Measurements from ENCODE around the gene TMEM217.

Gene TMEM217

DNA sequence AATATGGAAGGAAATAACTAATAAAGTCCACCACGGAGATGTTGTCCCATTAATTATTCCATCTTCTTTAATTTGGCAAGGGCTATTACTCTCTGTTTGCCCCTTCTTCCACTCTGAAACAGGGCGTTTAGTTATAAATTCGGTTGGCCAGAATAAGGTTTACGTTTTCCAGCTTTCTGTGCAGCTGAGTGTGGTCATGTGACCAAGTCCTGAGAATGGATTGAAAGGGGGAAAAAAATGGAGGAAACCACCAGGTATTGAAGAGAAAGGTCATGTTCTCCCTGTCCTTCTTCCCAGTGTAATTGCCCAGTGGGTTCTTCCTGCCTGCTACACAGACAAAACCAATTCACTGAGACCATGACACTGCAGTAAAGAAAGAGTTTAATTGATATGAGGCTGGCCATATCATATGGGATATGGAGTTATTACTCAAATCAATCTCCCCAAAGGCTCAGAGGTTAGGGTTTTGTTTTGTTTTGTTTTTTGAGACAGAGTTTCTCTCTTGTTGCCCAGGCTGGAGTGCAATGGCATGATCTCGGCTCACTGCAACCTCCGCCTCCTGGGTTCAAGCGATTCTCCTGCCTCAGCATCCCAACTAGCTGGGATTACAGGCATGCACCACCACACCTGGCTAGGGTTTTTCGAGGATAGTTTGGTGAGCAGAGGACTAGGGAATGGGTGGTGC is 14.7 kb downstream of the TMEM217 start:
- no peak for DNase-seq

DNA sequence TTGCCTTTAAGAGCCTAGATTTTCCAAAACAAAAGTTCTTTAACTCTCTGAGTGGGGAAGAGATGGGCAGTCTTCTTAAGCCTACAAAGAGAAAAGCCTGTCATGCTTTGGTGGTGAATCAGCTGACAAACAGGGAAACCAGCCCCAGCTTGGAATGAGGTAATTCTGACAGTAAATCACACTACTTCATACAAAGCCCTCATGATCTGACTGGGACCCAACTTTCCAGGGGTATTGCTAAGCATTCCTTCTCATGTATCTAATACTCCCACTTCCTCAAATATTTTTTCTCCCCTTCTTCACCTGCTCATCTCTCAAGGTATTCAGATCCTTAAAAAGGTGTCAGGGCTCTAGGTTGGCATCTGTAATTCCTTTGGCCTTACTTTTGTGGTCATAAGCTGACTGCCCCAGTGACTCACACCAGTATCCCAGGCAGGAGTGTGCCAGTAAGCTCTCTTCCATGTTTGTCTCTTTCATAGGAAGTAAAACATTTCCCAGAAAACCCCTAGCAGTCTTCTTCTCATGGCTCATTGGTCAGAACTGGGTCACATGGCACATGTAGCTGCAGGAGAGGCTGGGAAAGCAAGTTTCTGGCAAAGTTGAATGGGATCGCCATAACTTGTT is 15.4 kb downstream of the TMEM217 start:
- DNase-seq: peak; percentile 98

DNA sequence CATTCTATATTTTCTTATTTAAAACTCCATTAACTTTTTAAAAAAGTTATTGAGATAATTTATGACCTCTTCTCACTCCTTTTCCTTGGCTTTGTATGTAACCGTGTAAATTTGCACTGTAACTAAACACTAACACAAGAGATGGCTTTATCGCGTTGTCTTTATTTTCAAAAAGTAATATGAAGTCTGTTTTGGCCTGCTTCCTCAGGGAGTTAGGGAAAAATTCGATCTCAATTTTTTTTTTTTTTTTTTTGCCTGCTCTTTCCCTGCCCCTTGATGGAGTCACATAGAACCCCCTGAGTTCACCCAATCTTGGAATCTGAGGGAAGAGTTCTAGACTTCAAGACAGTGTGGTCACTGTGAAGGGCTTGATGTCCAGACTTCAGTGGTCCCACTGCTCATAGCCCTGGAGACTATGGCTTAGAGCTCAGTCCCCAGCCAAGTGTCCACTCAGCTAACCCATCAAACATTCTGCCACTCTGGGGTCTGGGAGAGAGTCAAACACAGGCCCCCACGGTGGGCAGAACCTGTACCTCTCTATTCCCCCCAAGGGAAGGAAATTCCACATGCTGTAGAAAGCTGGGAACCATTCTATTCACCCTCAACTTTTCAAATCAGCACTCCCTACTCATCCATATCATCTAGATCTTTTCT is 16.0 kb downstream of the TMEM217 start:
- DNase-seq: no peak

DNA sequence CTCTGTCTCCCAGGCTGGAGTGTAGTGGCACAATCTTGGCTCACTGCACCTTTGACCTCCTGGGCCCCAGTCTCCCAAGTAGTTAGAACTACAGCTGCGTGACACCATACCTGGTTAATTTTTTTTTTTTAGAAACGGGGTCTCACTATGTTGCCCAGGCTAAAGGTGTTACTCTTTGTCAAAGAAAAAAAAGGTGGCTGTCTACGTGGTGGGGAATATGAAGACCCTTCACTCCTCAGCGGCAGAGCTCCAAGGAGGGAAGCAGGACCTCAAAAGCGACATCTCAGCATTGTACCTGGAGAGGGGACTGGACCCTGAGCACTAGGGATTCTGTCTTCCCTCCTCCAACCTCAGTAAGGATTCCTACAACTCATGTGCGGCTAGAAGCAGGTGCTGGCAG is 16.8 kb downstream of the TMEM217 start:
- no peak for DNase-seq

DNA sequence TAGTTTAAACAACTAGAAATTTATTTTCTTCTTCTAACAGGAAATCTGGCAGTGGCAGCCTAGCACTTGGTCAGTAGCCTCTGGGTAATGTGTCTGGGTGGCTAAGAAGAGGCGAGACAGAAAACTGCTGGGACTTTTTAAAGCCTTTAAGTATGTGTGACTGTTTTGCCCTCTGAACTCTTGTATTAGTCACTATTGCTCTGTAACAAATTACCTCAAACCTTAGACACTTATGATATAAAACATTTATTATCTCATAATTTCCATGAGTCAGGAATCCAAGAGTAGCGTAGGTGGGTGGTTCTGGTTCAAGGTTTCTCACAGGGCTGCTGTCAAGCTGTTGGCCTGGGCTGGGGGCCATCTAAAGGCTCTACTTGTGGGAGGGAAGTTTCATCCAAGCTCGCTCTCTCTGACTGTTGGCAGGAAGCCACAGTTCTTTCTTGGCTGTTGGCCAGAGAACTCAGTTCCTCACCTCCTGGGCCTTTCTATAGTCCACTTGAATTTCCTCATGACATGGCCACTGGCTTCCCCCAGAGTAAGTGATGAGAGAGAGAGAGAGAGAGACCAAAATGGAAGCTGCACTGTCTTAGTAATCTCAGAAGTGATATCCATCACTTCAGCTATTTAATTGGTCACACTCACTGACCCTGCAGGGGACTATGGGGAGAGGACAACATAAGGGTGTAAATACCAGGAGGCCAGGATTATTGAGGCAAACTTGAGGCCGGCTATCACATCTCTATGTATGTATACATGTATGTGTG is 17.8 kb downstream of the TMEM217 start:
- DNase-seq: peak; percentile 99

DNA sequence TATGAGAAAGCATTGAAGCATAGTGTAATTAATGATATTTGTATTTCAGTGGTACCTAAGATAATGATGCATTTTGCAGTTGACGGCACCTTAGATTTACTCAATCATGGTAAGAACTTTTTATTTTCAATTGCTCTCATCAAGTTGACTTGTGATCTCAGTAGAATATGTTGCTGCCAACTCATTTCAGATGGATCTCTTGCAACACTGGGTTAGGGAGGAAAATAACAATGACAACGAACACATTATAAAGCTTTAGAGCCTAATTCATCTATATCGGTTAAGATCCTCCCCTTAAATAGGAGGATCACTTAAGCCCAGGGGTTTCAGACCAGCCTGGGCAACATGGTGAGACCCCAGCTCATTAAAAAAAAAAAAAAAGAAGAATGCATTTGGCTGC is 18.4 kb downstream of the TMEM217 start:
- DNase-seq: peak; percentile 47

DNA sequence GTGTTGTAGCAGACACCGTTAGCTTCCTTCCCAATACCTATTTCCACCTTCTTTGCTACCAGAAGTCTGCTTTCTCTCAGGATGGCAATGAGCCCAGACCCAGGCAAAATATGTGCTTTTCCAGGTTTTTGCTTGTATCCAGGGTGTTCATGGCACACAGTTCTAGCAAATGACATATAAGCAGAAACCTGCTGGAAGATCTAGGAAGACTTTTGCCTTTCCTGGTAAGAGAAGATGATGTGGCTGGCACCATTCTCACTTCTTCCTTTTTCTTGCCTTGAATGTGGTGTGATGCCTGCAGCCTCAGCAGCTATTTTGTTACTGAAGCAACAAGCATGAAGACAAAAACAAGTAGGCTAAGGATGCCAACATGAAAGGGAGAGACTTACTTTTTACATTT is 19.6 kb downstream of the TMEM217 start:
- no peak for DNase-seq

DNA sequence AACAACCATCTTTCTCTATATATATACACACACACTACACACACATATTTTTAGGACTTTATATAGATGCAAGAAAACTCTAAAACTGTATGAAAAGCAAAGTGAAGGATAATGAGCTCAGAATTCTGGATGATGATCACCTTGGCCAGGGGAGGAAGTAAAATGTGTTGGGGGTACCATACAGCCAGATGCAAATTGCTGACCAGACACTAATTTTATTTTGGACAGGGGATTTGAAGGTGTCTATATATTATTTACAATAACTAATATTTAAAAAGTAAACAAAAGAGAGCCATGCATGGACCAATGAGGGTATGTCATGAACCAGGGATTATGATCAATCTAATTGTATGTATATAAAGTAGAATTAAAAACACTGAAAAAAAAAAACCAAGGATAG is 20.2 kb downstream of the TMEM217 start:
- no peak for DNase-seq

DNA sequence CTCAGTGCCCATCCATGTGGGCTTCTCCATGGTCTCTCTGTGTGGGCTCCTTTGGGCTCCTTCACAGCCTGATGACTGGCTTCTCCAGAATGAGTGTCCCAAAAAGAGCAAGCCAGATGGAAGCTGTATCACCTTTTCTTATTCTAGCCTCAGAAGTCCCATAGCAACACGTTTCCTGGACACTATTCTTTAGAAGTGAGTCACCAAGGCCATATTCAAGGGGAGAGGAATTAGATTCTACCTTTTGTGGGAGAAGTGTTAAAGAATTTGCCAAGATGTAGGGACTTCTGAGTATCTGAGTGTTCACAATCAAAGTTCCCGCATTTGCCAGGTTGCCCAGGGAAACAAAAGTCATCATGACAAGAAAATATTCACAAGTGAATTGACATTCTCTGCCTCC is 21.0 kb downstream of the TMEM217 start:
- peak; percentile 39 for DNase-seq

DNA sequence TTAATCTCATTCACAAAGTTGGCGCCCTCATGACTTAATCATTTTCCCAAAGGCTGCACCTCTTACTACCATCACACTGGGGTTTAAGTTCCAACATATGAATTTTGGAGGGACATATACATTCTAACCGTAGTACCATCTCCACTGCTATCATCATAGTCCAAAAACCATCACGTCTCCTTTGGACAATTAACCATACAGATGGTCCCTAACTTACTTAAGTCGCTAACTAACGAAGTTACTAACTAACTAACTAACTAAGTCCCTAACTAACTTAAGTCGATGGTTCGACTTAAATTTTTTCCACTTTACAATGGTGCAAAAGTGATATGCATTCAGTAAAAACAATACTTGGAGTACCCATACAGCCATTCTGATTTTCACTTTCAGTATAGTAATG is 24.4 kb downstream of the TMEM217 start:
- no peak for DNase-seq

DNA sequence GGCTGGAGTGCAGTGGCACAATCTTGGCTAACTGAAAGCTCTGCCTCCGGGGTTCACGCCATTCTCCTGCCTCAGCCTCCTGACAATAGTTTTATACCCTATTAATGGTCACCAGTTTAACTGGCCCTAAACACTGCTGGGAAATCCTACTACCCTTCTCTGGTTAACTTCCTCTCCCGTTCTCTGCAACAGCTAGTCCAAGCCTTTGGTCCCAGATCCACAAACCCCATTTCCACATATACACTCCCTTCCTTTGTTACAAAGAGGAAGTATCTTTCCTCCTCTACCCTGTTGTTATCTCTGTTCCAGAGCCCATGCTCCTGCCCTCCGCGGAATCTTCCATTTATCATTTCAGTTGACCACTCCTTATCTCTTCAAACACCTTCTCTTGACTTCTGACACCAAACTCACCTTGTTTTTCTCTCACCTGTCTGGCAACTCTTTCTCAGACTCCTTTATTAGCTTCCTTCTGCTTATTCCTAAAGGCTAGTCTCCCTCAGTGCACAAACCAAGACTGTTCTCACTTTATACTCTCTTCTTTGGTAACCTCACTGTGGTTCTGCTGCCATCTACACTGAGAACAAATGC is 25.4 kb downstream of the TMEM217 start:
- DNase-seq: no peak

DNA sequence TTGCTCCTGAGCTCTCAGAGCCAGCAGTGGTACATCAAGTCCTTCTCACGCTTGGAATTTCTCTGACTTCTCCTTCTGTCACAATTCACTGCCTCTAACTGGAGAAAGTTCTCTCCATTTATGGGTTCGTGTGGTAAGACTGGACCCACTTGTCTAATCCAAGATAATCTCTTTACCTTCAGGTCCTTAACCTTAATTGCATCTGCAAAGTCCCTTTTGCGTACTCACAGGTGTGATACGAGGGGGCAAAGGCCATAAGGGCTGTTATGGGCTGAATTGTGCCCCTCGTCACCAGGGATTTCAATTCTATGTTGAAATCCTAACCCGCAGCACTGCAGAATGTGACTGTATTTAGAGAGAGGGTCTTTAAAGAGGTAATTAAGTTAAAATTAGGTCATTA is 27.8 kb downstream of the TMEM217 start:
- no peak for DNase-seq

DNA sequence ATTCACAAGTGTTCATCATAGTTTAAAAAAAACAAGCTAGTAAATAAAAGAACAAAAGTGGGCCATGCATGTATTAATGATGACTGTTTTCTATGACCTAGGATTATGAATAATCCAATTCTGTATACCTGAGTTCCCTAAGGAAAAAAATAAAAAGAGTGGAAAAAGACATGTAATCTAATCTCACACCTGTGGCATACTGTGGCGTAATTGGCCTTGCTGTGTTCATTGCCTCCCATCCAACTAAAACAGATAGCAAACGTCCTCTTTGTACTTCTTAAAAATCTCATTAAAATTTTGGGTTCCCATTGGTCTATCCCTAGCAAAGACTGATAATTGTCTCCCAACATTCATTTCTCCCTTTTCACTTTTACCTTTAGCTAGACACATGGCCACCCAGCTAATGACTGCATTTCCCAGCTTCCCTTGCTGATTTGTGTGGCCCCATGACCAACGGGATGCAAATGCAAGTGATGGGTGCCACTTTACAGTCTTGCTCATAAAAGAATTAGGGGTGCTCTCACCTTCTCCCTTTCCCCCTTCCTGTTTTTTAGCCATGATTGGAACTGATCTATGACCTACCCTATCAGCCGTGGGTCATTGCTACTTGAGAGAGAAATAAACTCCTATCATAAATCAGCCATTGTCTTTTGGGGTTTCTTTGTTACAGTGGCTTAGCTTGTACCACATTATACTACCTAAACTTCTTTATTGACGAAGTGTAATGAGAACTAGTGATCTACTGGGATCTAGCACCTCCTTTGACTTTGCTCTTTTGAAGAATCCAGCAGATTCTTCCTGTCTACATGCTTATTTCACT is 32.4 kb downstream of the TMEM217 start:
- DNase-seq: no peak

DNA sequence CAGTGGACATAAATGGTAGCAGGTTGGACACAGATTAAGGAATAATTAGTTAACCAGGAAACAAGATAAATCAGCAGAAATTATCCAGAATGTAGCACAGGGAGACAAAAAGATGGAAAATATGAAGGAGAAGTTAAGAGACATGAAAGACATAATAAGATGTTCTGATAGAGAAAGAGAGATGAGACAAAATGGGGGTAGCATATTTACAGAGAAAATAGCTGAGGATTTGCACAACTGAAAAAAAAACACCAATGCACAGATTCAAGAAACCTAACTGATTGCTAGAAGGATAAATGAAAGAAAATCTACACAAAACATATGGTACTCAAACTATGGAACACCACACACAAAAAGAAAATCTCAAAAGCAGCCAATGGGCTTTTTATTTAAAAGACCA is 35.0 kb downstream of the TMEM217 start:
- no peak for DNase-seq

DNA sequence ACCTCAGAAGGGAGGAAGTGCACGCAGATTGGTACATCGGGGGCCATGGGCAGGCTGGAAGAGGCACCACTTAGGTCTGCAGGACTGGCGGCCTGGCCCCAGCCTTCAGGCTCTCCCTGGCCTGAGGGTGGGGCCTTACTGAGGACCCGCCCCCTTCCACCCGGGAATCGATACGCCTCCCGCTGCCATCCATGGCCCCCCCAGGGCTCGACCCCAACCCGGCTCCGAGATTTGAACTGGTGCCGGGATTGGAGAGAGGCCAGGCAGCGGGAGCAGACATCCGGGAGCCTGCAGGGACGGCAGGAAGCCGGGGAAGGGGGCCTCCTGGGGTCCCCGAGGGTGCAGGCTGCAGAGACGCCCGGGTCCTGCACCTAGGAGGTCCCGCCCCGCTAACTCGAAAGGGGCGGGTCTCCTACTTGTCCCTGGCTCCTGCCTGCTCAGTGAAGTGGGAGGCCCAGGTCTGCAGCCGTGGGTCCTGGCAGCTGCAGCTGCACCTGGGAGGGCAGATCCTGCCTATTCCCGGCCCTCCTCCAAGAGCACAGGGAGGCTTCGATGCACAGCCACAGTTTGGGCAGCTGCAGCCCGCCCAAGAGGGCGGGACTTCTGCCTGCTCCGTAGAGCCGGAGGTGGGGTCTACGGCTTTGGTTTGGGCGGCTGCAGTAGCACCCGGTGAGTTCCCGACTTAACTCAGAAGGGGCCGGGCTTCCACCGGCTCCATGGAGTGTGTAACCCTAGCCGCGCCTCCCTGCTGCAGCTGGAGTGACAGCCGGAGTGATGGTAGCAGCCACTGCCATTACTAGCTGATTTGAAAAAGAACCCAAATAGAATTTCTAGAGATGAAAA is 35.6 kb downstream of the TMEM217 start:
- peak; percentile 93 for DNase-seq

DNA sequence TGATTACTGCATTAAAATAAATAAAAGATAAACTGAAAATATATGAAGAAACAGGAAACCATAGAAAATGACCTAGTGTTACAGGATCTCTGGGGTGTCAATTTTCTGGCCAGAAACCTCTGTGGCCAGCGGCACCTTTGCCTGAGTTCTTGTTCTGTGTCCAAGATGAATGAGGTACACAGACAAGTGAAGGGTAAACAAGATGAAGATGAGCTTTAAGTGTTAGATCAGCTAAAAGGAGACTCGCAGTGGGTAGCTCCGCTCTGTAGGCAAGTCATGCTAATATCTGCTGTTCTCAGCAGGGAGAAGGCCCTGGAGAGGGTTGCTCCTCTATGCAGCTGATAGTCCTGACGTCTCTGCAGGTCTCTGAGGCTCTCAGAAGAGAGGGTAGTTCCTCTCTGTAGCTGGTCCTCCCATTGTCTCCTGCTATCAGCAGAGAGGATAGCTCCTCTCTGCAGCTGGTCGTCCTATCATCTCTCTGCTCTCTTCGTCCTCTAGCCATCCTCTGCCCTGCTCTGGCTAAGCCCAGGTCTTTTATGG is 36.3 kb downstream of the TMEM217 start:
- no peak for DNase-seq

DNA sequence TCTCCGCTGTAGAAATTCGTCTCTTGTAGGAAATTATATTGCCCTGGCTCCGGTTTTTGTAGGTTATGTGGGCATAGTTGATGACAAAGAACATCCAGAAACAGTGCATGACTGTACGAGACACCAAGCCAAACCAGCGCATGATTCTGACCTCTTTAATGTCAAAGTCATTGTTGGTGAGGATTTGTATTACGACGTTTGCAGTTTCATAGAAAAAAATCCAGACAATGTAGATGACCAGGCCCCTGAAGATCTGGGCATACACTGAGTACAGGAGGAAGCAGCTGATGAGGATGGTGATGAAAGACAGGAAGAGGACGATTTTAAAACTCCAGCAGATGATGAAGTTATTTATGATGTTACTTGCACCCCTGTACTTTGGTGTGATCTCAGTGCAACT is 39.4 kb downstream of the TMEM217 start:
- no peak for DNase-seq

DNA sequence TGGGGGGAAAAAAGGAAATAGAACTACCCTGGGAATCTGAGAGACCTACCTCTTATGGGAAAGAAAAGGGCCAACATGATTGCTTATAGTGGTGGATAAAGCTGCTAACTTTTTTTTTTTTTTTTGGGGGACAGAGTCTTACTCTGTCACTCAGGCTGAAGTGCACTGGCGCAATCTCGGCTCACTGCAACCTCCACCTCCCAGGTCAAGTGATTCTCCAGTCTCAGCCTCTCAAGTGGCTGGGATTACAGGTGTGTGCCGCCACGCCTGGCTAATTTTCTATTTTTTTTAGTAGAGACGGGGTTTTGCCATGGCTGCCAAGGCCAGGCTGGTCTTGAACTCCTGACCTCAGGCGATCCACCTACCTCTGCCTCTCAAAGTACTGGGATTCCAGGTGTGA is 39.9 kb downstream of the TMEM217 start:
- DNase-seq: no peak

DNA sequence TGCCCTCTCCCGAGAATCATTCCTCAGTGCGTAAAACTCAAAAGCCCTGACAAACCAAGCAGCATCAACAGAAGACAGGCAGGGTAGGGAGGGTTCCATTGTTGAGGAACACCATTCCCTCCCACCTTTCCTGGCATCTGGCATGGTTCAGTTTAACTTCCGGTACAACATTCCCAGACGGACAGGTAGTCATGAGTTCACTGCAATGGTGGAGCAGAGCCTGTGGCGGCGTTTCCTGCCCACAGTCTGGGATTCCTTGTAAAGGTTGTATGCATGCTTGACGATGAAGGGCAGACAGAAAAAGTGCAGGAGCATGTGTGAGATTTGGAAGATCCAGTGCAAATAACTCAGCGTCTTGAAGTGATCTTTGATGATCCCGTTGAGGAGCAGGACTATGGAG is 45.7 kb downstream of the TMEM217 start:
- DNase-seq: no peak

DNA sequence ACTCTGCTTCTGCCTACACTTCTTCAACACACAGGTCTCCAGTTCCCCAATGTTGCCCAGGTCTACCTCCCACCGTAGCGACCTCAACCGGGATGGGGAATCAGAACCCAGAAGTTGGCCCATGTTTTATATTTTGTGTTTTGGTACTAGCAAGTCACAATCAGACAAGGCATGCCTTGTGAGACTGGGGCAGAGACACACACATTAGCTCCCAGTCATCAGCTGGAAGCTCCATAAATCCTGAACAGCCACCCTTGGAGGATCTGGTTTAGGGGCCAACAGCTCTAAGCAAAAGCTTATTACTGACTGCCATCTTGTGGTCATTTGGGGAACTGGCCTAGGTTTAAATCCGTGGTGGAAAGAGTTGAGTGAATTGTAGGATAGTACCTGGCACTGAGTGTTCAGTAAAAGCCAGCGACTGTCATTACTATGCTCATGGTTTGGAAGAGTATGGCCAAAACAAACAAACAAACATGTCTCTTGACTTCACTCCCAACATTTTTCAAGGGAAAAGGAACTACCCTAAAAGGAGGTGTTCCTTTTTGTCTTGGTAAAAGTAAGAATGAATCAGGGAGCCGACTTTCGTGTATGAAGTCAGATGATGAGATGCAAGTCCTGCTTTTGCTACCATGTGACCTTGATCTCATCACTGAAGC is 47.5 kb downstream of the TMEM217 start:
- DNase-seq: peak; percentile 62
